ENCODE data around the gene ASTL.
"Not testable (repeated sequence)": the region's sequence is repeated elsewhere in the genome, so short reads cannot be mapped to it uniquely, and the experiment has no call there.

Gene ASTL

DNA sequence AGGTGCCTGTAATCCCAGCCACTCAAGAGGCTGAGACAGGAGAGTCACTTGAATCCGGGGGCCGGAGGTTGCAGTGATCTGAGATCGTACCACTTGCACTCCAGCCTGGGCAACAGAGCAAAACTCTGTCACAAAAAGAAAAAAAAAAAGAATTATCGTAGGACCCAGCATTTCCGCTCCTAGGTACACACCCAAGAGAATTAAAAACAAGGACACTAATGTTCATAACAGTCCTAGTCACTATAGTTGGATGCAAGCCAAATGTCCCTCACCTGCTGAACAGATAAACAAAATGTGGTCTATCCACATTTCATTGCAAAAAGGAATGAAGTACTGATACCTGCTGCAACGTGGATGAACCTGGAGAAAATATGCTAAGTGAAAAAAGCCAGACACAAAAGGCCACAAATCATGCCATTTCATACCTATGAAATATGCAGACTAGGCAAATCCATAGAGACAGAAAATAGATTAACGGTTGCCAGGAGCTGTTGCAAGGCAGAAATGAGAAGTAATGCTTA, 43.1 kb downstream of the ASTL start:
- no peak for DNase-seq

DNA sequence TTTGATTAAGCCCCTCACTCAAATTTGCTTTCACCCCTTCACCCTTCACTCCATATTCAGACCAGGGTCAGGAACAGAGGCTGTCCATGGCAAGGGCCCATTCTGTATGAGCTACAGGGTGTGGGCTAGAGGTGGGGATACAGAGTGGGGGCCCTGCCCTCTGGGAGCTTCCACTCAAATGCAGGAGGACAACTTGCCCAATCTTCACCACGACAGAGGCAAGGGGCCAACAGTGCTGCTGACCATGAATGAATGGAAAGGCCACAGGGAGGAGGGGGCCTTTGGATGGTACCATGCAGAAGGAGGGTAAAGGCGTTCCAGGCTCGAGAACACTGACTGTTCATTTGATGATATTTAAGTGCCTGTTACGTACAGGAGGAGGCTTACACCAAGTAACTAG, 44.8 kb downstream of the ASTL start:
- DNase-seq: peak; percentile 1

DNA sequence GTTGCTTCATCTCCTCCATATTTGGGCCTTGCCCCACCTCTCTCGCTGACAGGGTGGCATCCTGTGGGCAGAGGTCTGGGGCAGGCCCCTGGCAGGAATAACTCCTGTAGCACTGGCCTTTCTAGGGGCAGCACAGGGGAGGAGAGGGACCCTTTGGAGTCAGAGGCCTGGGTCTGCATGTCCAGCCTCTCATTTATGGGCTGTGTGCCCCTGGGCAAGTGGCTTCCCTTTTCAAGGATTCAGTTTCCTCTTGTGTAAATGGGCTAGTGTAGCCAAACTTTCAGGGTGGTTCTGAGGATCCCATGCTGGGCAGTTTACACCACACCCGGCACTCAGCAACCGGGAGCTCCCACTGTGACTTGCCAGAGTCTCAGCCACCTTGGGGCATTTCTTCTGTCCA, 45.4 kb downstream of the ASTL start:
- DNase-seq: peak; percentile 15

DNA sequence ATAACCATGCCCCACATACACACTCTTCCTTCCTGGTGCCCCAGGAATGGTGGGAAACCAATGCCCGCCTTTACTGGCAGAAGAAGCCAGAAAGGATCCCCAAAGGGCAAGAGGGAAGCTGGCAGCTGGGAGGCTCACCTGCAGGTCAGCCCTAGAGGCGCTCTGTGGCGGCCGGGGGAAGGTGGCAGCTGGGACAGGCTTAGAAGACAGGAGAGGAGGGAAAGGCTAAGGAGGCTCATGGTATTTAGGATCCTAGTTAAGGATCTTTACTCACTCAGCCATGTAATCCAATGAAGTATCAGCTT, 45.8 kb downstream of the ASTL start:
- no peak for DNase-seq

DNA sequence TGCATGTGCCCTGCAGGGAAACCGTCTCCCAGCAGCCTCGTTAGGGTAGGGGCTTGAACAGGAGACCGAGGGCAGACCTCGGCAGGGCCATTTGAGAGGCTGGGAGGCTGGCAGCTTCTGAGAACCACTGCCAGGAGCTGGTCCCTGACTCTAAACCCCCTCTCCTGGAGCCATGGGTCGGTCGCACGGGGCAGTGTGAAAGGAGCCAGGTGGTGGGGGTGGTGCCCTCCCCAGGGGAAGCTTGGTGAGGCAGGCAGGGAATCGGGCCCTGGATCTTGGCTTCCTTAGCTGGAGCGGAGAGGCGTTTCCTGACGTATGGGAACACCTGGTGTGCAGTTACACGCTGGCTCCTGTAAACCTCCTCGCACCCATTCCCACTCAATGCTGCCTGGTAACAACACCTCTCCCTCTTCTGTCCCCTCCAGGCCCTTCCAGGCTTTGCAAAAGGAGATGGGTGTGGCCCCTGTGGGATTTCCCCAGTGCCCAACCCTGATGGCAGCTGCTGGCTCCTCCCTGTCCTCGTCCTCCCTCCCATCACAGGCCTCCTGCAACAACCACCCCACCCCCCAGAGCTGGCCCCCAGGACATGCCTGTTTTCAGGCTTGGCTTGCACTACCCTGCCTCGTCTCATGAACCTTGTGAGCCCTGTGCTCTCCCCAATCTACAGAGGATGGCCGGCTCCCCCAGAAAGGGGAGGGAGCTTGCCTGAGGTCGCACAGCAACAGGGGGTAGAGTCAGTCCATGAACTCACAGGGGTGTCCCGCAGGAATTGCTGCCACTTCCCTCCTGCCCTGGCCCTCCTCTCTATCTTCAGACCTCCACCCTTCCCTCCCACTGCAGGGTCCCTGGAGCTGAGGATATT, 46.4 kb downstream of the ASTL start:
- peak; percentile 21 for DNase-seq

DNA sequence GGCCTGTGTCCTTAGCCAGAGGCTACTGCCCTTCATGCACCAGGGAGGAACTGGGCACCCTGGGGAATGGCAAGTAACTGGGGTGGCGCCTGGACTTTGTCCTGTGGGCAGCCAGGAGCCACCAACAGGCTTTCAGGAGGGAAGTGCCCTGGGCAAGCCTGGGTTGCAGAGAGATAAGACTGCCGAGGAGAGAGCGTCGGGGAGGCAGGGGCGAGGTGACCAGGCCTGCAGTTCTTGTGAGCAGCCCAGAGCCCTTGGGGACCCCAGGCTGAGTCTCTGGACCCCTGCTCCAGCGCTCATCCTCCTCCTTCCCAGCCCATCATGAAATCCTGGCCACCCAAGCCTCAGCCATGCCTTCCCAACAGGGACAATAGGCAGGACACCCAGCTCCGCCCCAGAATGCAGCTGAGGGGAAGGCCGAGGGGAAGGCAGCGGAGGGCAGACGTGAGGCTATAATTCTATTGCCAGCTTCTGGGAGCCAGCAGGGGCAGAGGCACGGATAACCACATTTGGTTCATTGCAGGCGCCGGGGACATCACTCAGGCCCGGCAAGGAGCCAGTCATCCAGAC, 47.1 kb downstream of the ASTL start:
- DNase-seq: peak; percentile 24

DNA sequence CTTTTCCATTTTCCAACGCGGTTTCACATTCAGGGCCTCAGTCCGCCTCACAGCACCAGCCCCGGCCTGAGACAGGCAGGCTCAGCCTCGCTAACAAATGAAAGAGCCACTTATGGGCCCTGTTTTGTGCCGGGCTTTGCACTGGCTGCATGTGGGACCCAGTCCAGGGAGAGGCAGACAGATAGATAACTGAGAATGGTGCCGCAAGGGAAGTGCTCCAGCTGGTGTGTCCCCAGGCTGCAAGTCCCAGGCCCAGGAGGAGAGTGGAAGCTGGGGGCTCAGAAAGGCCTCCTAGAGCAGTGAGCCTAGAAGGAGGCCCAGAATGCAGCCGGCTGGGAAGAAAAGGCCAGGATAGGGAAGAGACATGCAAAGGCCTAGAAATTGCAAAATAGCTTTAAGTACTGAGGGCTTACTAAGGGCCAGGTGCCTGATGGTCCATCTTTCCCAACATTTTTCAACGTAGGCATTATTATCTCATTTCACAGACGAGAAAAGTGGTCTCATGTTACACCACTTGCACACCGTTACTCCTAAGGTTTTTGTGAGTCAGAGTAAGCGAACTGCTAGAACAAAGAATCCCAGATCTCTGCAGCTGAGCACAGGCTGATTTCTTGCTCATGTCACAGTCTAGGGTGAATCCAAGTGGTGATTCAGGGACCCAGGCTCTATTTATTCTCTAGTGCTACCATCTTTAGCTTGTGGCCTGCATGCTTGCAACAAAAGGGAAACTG, 47.9 kb downstream of the ASTL start:
- DNase-seq: peak; percentile 16

DNA sequence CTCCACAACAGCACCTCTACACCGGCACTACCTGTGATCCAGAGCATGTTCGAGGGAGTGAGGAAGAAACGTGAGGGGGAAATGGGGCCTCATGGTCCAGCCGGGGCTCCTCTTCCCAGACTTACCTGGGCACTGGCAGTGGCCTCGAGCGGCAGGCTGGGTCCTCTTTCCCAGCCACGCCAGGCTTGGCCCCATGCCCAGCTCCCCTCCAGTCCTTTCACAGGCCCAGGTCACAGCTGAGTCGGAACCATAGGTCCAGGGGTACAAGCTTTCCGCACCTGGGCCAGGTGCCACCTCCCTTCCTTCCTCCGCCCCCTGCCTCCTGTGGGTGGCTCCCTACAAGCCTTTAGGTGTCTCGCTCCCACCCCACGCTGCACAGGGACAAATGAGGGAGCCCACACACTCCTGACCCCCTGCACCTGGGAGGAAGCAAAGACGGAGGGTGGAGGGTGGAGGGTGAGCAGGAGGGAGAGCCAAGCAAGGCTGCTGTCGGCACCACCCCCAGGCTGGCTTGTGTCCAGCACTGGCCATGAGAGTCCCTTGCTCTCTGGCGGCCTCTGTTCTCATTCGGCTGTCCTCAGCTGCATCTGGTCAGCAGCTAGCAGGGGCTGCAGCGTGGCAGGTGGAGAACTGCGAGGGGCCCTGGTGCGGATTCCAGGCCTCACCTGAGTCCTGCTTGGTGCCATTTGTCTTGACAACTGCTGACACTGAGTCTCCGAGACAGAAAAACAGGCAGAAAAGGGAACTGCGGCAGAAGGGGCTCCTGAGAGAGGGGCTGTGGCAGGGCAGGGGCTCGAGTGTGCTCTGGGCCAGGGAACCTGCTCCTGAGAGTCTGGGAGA, 48.7 kb downstream of the ASTL start:
- DNase-seq: peak; percentile 14

DNA sequence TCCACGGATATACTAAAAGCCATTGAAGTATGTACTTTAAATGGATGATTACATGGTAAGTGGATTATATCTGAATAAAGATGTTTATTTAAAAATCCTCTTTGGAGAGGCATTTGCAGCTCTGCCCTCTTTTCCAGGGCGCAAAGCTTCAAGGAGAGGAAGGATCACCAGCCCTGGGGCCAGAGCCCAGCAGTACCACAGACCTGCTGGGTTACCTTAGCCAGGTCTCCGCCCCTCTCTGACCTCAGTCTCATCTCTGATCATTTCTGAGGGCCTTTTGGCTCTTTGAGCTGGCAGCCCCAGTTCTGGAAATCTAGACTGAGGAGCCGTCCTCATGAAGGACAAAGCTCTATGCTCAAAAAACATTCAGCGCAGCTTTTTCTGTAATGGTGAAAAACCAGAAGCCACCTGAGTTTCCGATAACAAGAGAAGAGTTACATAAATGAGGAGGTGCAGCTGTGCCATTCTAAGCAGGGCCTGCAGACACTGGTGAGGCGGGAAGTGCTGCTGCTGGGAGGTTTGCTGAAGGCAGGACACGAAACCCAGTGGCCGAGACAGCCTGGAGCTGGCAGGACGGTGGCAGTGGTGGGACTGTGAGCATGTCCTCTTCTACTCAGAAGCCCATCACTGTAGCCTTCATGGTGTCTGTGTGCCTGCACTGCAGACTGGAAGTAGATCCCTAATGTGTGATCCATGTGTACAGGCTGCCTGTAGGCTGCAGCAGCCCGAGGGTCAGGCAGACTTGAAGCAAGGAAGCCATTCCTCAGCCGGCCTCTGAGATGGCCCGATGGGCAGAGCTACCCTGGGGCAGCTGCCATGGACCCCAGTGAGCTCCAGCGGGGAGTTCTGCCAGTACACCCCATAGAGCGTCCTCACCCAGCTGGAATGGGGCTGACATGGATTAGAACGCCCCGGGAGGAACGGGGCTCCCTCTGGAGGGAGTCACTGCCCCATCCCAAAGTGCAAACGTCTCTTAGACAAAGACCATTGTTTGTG, 49.7 kb downstream of the ASTL start:
- peak; percentile 5 for DNase-seq

DNA sequence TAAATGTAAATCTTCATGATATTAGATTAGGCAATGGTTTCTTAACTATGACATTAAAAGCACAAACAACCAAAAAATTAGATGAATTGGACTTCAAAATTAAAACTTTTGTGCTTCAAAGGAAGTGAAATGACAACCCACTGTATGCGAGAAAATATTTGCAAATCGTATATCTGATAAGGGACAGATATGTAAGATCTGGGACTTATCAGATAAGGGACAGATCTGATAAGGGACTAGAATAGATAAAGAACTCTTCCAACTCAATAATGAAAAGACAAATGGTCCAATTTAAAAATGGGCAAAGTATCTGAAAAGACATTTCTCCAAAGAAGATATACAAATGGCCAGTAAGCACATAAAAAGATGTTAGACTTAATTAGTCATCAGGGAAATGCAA, 51.2 kb downstream of the ASTL start:
- DNase-seq: no peak

DNA sequence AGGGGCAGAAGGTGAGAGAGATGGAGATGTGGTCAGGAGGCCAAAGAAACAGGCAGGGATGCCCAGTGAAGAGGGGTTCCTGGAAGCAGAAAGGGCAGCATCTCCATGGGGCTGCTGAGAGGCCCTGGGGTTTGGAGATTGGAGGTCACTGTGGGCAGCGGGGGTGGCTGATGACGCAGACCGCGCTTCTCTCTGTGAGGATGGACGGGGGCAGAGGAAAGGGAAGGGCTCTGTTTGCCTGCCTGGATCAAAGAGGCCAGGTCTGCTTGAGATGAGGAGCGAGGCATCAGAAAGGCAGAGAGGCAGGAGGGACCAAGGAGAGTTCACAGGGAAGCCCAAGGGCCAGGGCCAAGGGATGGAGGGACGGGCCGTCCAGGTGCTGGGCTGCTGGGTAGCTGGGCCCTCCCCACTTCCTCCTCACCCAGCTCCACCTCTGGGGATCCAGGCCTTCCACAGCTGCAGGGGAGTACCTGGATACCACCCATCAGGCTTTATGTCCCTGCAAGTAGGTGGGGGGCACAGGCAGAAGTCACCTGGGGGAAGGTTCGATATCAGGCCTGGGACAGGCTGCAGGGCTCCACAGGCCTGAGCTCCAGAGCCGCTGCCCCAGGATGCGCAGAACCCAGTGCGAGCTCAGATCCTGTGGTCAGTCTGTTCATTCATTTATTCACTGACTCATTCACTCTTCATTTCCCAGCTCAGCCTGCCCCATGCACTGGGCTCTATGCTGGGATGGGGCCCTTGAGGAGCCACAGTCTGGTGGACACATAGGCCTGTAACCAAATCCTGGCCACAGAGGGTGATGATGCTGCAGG, 52.6 kb downstream of the ASTL start:
- peak; percentile 21 for DNase-seq

DNA sequence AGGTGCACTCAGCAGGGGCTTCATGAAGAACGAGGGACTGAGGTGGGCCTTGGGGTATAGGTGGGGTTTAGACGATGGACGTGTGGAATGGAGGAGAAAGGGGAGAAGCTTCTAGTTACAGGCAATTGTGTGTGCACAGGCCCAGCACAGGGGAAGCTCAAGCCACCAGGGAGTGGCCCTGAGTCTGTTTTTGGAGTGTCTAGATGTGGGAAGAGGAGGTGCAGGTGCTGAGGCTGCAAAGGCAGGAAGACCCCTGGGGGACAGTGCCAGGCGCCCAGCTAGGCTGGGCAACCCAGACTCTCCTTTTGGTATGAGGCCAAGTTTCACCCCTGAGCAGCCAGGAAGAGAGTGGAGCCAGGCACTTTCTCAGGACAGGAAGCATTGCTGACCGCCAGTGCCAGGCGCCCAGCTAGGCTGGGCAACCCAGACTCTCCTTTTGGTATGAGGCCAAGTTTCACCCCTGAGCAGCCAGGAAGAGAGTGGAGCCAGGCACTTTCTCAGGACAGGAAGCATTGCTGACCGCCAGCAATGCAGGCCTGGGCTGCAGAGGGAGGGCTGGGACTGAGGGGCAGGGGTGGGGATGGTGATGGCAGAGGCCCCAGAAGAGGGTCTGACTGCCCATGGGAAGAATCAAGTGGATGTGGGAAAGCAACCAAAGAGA, 53.3 kb downstream of the ASTL start:
- not testable (repeated sequence) for DNase-seq

DNA sequence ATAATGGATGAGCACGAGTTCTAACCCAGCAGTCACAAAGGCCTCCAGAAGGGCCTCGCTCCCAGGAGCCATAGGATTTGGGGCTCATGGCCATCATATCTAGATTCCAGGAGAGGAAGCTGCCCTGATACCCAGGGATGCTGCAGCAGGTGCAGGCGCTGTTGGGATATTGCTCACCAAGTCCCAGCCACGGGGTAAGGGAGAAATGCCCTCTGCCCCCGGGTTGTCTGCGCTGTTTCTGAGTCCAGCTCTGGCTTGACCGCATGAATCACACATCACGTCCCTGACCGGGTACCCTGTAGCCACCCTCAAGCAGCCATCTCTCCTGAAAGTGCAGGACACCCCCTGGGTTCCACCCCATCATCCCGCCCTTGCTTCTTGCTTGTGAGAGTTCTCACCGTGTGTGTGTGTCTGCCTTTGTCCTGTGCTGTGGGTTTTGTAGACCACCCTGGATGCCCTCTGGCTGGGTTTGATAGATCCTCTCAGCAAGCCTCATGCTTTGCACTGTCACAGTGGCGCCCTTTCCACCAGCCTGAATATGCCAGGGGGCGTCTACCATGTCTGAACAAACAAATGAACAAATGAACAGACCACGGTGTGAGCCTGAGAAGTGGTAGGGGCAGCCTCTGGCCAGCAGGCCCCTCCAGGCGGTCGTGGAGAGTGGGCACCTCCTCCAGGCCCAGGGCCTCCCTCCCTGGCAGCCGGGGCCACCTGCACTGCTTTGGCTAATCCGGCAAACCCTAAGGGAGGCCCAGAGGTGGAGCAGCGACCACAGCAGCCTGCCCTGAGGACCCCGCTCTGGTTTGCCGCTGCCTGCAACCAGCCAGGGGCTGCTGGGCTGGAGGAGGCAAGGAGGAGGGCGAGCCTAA, 54.1 kb downstream of the ASTL start:
- peak; percentile 18 for DNase-seq

DNA sequence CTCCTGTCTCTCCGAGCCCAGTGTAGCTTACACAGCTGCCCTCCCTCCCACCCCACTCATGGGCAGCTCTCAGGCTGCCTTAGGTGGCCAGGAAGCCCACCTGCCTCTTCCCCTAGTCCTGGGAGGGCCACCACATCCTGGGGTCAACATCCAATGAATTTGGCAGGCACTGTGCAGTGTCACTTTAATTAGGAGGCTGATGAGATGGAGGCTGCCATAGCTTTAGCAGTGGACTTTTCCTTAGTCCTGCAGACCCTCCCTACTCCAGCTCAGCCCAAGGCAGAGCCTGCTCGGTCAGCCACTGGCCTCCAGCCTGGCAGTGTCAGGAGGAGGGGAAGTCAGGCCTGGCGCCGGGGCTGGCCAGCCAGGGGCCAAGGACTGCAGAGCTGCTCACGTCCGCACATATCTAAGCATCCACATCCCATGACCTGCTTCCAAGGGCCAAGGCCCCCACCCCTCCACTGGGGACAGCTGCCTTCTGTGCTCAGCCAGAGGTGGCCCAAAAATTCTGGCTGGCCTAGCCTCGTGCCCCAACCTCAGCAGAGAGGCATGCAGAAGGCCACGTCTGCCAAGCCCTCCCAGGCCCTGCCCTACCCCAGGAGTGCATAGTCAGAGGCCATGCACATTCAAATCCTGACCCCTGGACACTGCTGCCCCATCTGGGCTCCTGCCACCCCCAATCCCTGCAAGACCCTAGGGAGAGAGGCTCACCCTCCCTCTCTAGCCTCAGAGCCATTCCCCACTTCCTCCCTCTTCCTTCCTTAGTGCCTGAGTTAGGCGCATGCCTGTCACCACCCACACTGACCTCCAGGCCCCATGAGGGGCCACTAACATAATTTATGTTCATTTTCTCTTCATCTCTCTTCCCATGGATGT, 55.0 kb downstream of the ASTL start:
- DNase-seq: peak; percentile 12

DNA sequence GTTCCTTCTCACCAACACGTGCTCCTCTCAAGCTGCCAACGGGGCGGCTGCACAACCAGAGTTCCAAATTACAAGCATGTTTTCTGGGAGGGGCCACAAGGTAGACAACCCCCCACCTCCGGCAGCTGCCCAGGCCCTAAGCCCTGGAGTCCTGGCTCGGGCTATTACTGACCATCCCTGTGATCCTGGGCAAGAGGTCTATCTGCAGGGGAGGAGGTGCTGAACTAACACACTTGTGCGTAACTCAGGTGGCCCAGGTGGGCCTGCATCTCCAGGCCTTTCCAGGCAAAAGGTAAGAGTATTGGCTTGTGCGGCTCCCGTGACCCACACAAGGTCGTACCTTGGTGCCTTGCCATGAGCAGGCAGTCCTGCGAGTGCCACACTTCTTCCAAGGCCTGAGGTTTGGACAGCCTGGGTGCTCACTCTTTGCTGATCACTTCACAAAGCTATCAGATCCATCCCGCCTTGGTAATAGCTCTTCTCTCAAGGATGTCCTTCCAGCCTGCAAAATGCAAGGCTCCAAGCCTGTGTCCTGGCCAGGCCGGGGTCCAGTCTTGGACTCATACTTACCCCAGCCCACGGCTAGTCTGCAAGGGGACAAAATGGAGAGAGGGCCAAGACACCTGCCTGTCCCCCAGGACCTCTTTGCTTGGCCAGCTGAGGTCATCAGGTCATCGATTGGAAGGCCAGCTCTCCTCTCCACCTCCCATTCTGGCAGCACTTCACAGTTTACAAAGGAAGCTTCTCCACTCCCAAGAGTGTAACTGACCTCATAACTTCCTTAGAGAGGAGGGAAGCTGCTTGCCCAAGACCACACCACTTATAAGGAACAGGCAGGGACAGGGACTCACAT, 55.9 kb downstream of the ASTL start:
- DNase-seq: peak; percentile 19

DNA sequence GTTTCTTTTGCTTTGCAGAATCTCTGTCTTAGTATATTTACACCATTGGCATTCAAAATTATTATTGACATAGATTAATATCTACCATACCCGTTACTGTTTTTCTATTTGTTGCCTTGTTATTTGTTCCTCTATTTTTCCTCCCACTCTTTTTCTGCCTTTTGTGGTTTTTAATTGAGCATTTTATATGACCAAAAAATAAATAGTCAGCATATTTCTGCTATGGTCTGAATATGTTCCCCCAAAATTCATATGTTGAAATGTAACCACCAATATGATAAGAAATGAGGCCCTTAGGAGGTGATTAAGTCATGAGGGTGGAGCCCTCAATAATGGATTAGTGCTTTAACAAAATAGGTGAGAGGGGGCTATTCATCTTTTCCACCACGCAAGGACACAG, 57.3 kb downstream of the ASTL start:
- DNase-seq: no peak

DNA sequence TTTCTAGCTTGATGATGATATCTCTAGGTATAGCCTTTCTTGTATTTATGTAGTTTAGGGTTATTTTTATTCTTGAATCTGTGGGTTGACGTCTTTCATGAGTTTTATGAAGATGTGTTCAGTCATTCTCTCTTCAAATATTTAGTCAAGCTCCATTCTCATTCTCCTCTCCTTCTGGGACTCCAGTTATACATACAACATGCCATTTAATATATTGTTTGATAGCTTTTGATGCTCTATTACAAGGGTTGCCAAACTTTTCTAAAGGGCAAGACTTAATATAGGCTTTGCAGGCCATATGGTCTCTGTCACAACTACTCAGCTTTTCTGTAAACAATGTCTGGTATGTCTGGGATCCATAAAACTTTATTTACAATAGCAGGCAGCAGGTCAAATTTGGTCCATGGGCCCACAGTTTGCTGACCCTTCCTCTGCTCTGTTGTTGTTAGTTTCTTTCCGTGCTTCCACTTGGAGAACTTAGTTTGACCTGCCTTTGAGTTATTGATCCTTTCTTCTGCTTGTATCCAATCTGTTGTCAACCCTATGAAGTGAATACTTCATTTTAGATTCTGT, 63.0 kb downstream of the ASTL start:
- no peak for DNase-seq
